ENCODE results near the gene FAM72C.
"Not testable (repeated sequence)": the region's sequence is repeated elsewhere in the genome, so short reads cannot be mapped to it uniquely, and the experiment has no call there.

The FAM72C gene

GRCh38 chr1:143984721-143985473 lies 13.1 kb upstream of the FAM72C start:
- not testable (repeated sequence) for H3K27ac ChIP-seq

DNA sequence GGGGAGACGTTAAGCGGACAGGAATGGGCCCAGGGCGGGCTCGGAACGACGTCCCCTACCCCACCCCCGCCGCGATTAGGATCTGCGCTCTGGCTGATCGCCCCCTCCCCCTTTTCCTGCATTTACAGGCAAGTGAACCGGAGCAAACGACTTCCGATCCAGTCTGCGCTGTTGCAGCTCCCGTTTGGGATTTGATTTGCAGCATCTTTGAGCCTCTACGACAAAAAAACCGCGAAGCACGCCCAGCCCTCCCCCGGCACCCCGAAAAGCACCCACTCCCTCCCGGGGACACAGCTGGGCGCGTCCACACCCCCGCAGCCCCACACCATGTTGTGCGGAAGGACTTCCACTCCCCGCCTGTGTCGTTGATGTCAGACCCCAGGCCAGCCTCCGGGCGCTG lies 2.6 kb upstream of the FAM72C start:
- not testable (repeated sequence) for H3K27ac ChIP-seq

- peak overlapping the region; percentile 45; the same call in 1 of the 2 replicates for H3K27ac ChIP-seq
These were observed 2.2 kb upstream of the FAM72C start for GRCh38 chr1:143973876-143974414.

GRCh38 chr1:143972753-143973326 lies 1.1 kb upstream of the FAM72C start:
- not testable (repeated sequence) for H3K27ac ChIP-seq

GRCh38 chr1:143965860-143966259 lies 5.9 kb downstream of the FAM72C start:
- not testable (repeated sequence) for H3K27ac ChIP-seq

GRCh38 chr1:143964294-143964693 lies 7.5 kb downstream of the FAM72C start:
- H3K27ac ChIP-seq, result not testable (repeated sequence)

DNA sequence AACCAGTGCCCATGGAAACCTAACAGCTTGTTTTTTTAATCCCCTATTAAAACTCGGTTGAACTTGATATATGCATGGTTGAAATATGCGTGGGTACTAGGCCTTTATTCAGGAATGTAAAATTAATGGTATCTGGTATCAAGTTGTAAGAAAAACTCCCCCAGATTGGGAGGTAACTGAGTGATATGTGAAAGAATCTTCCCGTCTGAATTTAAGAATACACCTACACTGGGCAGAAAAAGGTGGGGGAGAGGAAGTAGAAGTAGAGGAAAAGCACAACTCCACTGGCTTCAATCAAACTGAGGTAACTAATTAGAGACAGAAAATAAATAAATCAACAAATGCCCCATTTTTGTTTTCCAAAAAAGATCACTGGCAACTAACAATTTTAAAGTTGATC lies 15.9 kb downstream of the FAM72C start:
- not testable (repeated sequence) for H3K27ac ChIP-seq

GRCh38 chr1:143952913-143953312 lies 18.9 kb downstream of the FAM72C start:
- not testable (repeated sequence) for H3K27ac ChIP-seq

DNA sequence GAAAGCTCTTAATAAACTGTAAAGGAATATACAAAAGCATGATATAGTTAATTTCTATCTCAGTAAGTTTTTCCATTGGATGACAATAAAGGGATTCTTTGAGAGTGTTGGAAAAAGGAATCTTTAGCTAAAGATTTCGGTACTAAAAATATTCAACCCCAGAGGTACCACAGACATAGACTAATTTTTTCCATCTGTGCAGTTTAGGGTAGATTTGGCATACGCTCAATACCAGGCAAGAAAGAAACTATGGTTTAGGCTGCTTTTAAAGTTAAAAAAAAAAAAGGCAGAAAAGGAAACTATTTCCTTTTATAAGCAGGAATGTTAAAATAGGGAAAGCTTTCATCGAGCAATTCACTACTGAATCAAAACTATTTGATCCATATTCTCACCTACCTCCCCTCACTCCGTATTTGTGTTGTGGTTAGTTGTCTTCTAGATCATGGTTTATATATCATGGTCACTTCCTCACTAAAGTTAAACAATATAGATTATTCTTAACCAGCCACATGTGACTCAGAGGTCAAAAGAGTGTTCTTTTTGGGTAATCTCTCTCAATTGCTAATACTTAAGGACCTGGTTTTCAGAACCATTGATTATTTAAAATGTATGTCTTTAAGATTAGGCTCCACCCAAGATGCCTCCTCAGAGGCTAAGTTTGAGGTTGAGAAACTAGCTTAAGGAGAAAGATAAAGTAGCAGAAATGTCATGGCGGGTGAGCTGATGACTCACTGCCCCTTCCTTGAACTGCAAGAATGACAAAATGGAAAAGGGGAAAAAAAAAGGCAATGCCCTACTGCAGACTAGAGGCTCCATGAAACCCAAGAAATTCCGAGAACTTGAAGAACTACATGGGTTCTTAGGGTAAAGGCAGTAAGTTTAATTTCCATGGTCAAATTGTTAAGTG lies 20.0 kb downstream of the FAM72C start:
- H3K27ac ChIP-seq, result not testable (repeated sequence)

GRCh38 chr1:143947749-143948148 lies 24.0 kb downstream of the FAM72C start:
- H3K27ac ChIP-seq, result not testable (repeated sequence)

DNA sequence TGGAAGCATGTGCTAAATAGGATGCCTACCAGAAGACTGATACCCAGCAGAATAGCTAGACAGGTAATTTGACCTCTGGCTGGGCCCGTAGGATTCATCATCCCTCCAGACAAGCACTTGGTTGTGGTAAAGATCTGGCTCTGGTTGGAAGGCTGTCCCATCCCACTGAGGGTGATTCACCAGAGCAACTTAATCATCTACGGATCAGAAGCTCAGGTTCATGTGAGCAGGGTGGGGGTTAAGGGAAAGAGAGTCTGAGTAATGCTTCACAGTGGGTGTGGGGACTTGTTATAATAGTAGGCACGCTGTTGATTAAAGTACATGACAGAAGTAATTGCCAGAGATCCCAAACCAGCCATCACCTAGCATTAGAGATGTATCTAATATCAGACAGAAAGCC lies 26.5 kb downstream of the FAM72C start:
- not testable (repeated sequence) for H3K27ac ChIP-seq

GRCh38 chr1:143944576-143945240 lies 27.1 kb downstream of the FAM72C start:
- not testable (repeated sequence) for H3K27ac ChIP-seq

- not testable (repeated sequence) for H3K27ac ChIP-seq
These were observed 28.3 kb downstream of the FAM72C start for GRCh38 chr1:143943319-143943978.

GRCh38 chr1:143942238-143942860 lies 29.4 kb downstream of the FAM72C start:
- not testable (repeated sequence) for H3K27ac ChIP-seq

- not testable (repeated sequence) for H3K27ac ChIP-seq
These were observed 32.1 kb downstream of the FAM72C start for GRCh38 chr1:143939666-143940065.

- H3K27ac ChIP-seq, result not testable (repeated sequence)
These were observed 32.9 kb downstream of the FAM72C start for GRCh38 chr1:143938922-143939321.

All from C4-2B (cell line).